Left colon (tissue), 2 donors: ENCODE measurements around the gene SLMAP. TPM values are rescaled to one million over a fixed set of nuclear protein-coding genes. Genes with fewer than 3 reads are reported as not detected.

Experiments used
- ATAC-seq: fragments of 200-7000 bp; cut with Tn5 transposase; one replicate; pipeline ENCODE4 v1.9.1; 2020; ENCODE audit warnings: mild to moderate bottlenecking, moderate library complexity
- DNase-seq, 2 donors: peaks; one replicate each; pipeline ENCODE4 v3.0.0-alpha.2; 2020
- intact Hi-C, 2 donors: fragments of 100-400 bp; cut with DNase I in 1 of 2; cut with micrococcal nuclease in 1 of 2; formaldehyde crosslinking; loops; one replicate each; pipeline versions ENCODE4 v1.11.2 to v1.14.0; 2022; cut with DNase I, micrococcal nuclease
- long read RNA-seq: library from polyadenylated mRNA; unstranded; transcript quantifications from one replicate; pipeline ENCODE4 v2.0.0, GENCODE V29; 2021
- total RNA-seq, 2 donors: library from RNA; stranded (reverse); fragmentation: NEBNext Ultra II Directional; extraction: Animal tissue kit (Norgen Biotek cat#: 25700); gene quantifications; one replicate each; pipeline ENCODE4 v1.2.1, GENCODE V29; 2021
- donor health status: DM: no; HTN: no; CAD: no.
- donor health status: DM: yes; HTN: yes; CAD: no.

The SLMAP gene, protein sequence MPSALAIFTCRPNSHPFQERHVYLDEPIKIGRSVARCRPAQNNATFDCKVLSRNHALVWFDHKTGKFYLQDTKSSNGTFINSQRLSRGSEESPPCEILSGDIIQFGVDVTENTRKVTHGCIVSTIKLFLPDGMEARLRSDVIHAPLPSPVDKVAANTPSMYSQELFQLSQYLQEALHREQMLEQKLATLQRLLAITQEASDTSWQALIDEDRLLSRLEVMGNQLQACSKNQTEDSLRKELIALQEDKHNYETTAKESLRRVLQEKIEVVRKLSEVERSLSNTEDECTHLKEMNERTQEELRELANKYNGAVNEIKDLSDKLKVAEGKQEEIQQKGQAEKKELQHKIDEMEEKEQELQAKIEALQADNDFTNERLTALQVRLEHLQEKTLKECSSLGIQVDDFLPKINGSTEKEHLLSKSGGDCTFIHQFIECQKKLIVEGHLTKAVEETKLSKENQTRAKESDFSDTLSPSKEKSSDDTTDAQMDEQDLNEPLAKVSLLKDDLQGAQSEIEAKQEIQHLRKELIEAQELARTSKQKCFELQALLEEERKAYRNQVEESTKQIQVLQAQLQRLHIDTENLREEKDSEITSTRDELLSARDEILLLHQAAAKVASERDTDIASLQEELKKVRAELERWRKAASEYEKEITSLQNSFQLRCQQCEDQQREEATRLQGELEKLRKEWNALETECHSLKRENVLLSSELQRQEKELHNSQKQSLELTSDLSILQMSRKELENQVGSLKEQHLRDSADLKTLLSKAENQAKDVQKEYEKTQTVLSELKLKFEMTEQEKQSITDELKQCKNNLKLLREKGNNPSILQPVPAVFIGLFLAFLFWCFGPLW
- 100 to 1,000 TPM in 1 of 2 donors, 10 to 100 TPM in 1; 75.7 to 114 TPM for total RNA-seq
- long read RNA-seq, full-length matches to known transcripts = 3 of 77 reads
- long read RNA-seq, partial matches to known transcripts = 53 of 77 reads
- long read RNA-seq, other reads (novel, unspliced or antisense) = 21 of 77 reads

GRCh38 chr3:57755741-57756527, at the start of gene SLMAP:
SLMAP (plus strand) TSS chr3:57756309; CDS start chr3:57757652, 1,343 bp downstream.
- intact Hi-C loops = no loop called here
- DNase-seq (peak; percentile 98), ATAC-seq (peak; percentile 92)

DNA sequence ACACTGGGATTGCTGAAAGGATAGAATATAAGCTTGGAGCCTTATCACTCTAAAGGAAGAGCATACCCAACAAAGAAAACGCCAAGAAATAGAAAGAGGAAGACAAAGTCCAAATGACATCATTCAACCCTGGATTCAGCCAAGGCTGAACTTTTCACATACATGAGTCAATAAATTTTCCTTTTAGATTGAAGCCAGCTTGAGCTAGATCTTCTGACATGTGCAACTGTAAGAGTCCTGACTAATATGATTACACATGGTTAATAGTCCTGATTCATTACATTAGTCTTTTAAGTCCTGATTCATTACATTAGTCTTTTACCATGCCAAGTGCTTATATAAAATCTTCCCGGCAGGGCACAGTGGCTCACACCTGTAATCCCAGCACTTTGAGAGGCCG, 49.6 kb upstream of the SLMAP start:
- DNase-seq = no peak
- peak; percentile 97 for ATAC-seq
- intact Hi-C loops = no loop called here

DNA sequence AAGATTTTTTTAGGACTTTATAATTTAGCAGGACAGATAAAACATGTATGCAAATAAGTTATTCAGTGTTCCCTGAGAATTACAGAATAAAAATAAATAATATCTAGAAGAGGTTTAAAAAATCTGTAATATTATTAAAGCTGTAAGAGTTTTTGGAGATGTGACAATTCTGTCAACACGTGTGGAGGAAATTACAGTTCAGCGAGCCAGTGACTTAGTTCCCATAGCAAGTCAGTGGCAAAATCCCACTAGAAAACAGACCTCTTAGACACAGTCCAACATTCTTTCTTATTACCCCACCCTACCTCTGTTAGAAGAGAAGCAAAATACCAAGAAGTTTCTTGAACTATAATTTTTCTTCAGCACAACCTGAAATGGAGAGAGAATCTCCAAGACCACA, 47.1 kb upstream of the SLMAP start:
- DNase-seq = no peak
- intact Hi-C loops = no loop called here
- ATAC-seq = no peak

DNA sequence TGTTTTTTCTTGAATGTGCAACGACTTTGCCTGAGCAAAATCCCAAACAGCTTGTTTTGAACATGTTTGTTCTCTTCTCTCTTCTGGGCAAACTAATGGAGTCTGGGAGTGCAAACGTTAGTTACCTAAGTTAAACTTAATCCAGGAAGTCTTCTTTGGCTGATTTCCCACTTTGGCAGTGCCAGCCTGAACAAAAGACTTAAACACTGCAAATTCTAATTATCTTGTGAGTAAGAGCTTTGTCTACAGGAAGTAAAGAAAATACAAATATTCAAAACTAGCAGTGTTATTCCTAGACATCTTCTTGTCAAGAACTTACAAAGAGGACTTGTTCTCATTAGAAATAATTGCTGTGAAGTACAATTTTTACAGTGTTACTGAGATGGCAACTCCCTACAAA, 46.5 kb upstream of the SLMAP start:
- intact Hi-C loops = no loop called here
- DNase-seq (no peak), ATAC-seq (no peak)

- intact Hi-C loops = no loop called here
- no peak for DNase-seq
- ATAC-seq = no peak
Observed at GRCh38 chr3:57715686-57716085, 40.4 kb upstream of the SLMAP start.

DNA sequence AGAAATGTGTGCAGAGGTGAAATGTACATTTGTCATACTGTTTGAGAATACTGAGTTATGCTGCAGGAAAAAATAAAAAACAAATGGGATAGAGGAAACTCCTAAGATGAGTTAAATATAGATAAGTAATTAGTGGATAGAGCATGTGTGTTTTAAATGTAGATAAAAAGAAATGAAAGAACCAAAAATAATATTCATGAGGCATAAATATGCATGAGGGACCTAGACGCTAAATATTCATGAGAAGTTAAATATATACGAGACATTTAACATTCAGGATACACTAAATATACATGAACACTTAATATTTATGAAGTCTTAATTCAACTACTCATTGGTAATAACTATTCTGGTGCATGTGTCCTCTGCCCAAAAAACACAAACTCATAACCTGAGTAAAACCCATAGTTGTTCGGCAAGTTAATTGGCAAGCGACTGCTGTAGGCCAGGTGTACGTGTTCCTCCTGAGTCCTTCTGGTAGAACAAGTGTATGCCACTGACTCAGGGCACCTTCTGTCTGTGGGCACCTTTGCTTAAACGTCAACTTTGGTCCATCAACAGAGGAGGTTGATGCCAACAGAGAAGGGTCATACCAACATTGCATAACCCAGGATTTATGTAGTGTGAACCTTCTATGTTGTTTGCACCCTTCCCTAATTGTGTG, 38.8 kb upstream of the SLMAP start:
- DNase-seq = no peak
- intact Hi-C loops = no loop called here
- no peak for ATAC-seq

- ATAC-seq = no peak
- intact Hi-C loops = no loop called here
- DNase-seq = no peak
Observed at GRCh38 chr3:57718118-57718517, 38.0 kb upstream of the SLMAP start.

- intact Hi-C loops = no loop called here
- DNase-seq (no peak), ATAC-seq (no peak)
Observed at GRCh38 chr3:57726397-57726796, 29.7 kb upstream of the SLMAP start.

DNA sequence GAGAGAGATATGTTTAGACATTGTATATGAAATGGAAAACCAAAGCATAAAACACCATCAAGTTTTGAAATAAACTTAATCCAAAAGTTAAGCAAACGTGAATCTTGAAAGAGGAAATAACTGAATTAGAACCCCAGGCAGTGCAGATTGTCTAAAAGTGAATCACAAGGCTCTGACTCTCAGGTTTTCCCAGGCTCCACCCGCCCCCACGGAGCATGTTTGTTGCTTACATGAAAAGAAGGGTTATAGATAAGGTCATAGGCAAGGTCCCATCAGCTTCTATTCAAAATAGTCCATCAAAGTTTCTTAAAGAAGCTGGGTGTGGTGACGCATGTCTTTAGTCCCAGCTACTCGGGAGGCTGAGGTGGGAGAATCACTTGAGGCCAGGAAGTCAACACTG, 29.0 kb upstream of the SLMAP start:
- intact Hi-C loops = no loop called here
- ATAC-seq = no peak
- DNase-seq = no peak

GRCh38 chr3:57729334-57730045, 26.6 kb upstream of the SLMAP start:
- intact Hi-C loops = no loop called here
- ATAC-seq (no peak), DNase-seq (no peak)

DNA sequence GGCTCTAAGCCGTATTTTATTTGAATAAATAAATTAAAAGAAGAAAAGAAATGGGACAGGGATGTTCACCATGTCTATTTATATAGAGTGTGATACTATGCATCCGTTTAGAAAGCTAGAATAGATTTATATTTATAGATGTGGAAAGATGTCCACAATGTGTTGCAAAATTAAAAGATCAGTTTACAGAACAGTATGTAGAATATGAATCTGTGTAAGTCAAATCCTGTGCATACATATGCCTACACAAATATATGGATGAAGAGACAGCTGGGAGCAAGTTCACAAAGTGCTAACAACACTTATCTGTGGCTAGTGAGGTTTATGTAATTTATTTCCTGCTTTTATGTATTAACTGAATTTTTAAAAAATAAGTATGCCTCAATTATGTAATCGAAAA, 25.4 kb upstream of the SLMAP start:
- DNase-seq (no peak), ATAC-seq (no peak)
- intact Hi-C loops = no loop called here

DNA sequence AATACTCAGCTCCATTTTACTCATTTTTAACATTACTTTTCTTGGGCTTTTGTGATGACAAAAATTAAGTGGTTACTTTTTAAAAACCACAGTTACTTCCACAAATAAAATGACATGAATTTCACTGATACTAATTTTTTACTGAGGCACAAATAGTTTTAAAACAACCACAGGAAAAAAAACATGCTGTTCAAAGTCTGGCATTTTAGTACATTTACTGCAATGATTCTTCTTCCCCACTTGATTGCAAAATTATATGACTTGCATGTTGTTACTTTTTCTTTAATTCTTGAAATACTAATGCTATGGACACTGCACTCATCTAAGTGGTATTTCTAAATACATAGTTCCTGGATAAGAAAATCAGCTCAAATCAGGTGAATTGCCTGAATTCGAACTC, 24.8 kb upstream of the SLMAP start:
- intact Hi-C loops = no loop called here

GRCh38 chr3:57733790-57734189, 22.3 kb upstream of the SLMAP start:
- intact Hi-C loops = no loop called here
- ATAC-seq = no peak

More for the DNA sequence above, 24.8 kb upstream of the SLMAP start:
- no peak for ATAC-seq
- DNase-seq = no peak

GRCh38 chr3:57735405-57735804, 20.7 kb upstream of the SLMAP start:
- intact Hi-C loops = no loop called here
- ATAC-seq (no peak), DNase-seq (no peak)

More at GRCh38 chr3:57733790-57734189, 22.3 kb upstream of the SLMAP start:
- DNase-seq = no peak

DNA sequence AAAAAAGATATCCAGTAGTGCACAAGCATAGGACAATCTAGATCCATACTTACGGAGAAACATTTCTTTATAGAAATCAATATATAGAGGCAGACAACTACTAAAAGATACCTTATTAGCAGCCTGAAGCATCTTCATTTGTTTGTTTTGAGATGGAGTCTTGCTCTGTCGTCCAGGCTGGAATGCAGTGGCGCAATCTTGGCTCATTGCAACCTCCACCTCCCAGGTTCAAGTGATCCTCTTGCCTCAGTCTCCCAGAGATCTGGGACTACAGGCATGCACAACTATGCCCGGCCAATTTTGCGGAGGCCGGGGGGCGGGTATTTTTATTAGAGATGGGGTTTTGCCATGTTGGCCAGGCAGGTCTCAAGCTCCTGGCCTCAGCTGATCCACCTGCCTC, 18.3 kb upstream of the SLMAP start:
- intact Hi-C loops = no loop called here
- ATAC-seq (no peak), DNase-seq (no peak)

- DNase-seq (no peak), ATAC-seq (no peak)
- intact Hi-C loops = no loop called here
Observed at GRCh38 chr3:57738391-57738790, 17.7 kb upstream of the SLMAP start.

- intact Hi-C loops = no loop called here
- no peak for ATAC-seq
- DNase-seq = no peak
Observed at GRCh38 chr3:57740027-57740426, 16.1 kb upstream of the SLMAP start.

GRCh38 chr3:57743496-57743895, 12.6 kb upstream of the SLMAP start:
- no peak for DNase-seq
- no peak for ATAC-seq
- intact Hi-C loops = no loop called here
